ENCODE results near the gene CARNS1. TPM values are rescaled to one million over a fixed set of nuclear protein-coding genes. Genes with fewer than 3 reads are reported as not detected.

Gene CARNS1
- total and polyA plus RNA-seq, 12 donors, result 0.55 to 26.6 (median 17.4) TPM

- 62% methylated on average over 6 of the region's 6 CpGs for WGBS, 2 donors
- Histone ChIP-seq H3K36me3 (no peaks in the 10 kb centered on the region), H3K27me3 (no peaks in the 10 kb centered on the region), H3K4me3 (no peak overlapping the region), H3K4me1 (peaks cover 2 to 31% (median 18%) of the 10 kb centered on the region in 9 donors), H3K9me3 (no peaks in the 10 kb centered on the region), H3K27ac (no peak overlapping the region)
- no peak for TF ChIP-seq CTCF (IDR thresholded peaks at IDR 0.05)
- intact Hi-C loops (cut with DNase I), result loop anchor here in 1 of 10 donors (10.0 kb wide), 2 partner anchors 73 to 123 kb away; partner anchors contain the start of gene GRK2
- ATAC-seq (no peak), DNase-seq (no peak)
Measured at GRCh38 chr11:67387518-67387917, 28.0 kb upstream of the CARNS1 start.

- Histone ChIP-seq H3K9me3 (no peaks in the 10 kb centered on the region), H3K4me1 (peaks cover 4 to 34% (median 21%) of the 10 kb centered on the region in 9 donors), H3K36me3 (peaks cover 0 to 11% (median 0%) of the 10 kb centered on the region in 9 donors), H3K27ac (no peak overlapping the region), H3K27me3 (no peaks in the 10 kb centered on the region), H3K4me3 (no peak overlapping the region)
- ATAC-seq (peak in 1 of 8 donors; percentile 30), DNase-seq (peak in 1 of 2 donors; percentile 50)
- TF ChIP-seq CTCF (IDR thresholded peaks at IDR 0.05), result peak; percentile 40 to 67 (median 53)
- intact Hi-C loops (cut with DNase I), result loop anchor here in 1 of 10 donors (10.0 kb wide), 2 partner anchors 75 to 125 kb away; partner anchors contain the start of gene GRK2
- 68 to 72% methylated on average over 6 of the region's 6 CpGs for WGBS, 2 donors
Measured at GRCh38 chr11:67389477-67389876, 26.0 kb upstream of the CARNS1 start.

- peaks cover 4 to 27% (median 21%) of the 10 kb centered on the region in 9 donors for H3K4me1 ChIP-seq
- peak overlapping the region; percentile 2 to 92 (median 86) for H3K27ac ChIP-seq
- H3K4me3 ChIP-seq, result peak overlapping the region; percentile 66 to 91 (median 81)
- ATAC-seq (peak in 1 of 8 donors; percentile 1), DNase-seq (no peak)
- WGBS, 2 donors, result 10 to 11% methylated on average over 15 of the region's 15 CpGs
- no peak for TF ChIP-seq CTCF (IDR thresholded peaks at IDR 0.05)
- H3K36me3 ChIP-seq, result peaks cover 0 to 18% (median 0%) of the 10 kb centered on the region in 9 donors
- H3K27me3 ChIP-seq, result no peaks in the 10 kb centered on the region
- intact Hi-C loops (cut with DNase I), result loop anchor here in 2 of 10 donors (5.0 to 10.0 kb wide), 2 partner anchors 76 to 114 kb away; partner anchors contain the start of genes CDK2AP2 (in 1 of the 2), PITPNM1 (in 1 of the 2) and TMEM134 (in 1 of the 2)
- H3K9me3 ChIP-seq, result no peaks in the 10 kb centered on the region
Measured at GRCh38 chr11:67390947-67391303, 24.6 kb upstream of the CARNS1 start.

- intact Hi-C loops (cut with DNase I), result loop anchor here in 2 of 10 donors (5.0 to 10.0 kb wide), 2 partner anchors 76 to 113 kb away; partner anchors contain the start of genes CDK2AP2 (in 1 of the 2), PITPNM1 (in 1 of the 2) and TMEM134 (in 1 of the 2)
- WGBS, 2 donors, result 0% methylated on average over 75 of the region's 75 CpGs
- Histone ChIP-seq H3K9me3 (no peaks in the 10 kb centered on the region), H3K4me3 (peak within 1 kb of the TSS; percentile 66 to 91 (median 81)), H3K4me1 (peaks cover 4 to 29% (median 21%) of the 10 kb centered on the region in 9 donors), H3K27me3 (no peaks in the 10 kb centered on the region), H3K36me3 (peaks cover 0 to 24% (median 0%) of the 10 kb centered on the region in 9 donors), H3K27ac (peak within 1 kb of the TSS; percentile 28 to 92 (median 86))
- ATAC-seq (peak; percentile 82 to 94 (median 88)), DNase-seq (peak; percentile 95)
- no peak for TF ChIP-seq CTCF (IDR thresholded peaks at IDR 0.05)
Measured at GRCh38 chr11:67391304-67392182, 23.9 kb upstream of the CARNS1 start, which contains the start of gene RAD9A. Gene RAD9A (plus strand): TSS chr11:67391986. CDS start chr11:67392045, 59 bp downstream.
